SU-DHL-6 (cell line): ENCODE results near the gene CDCP2.

Source experiments
- EZH2phosphoT487 ChIP-seq: fragments of 200-600 bp; sonication (generic), shearing (Covaris generic); conservative IDR thresholded peaks from 2 replicates; pipeline ENCODE4 v1.6.1; 2018; ENCODE audit warnings: mild to moderate bottlenecking, antibody characterized with exemption, low read length, moderate library complexity, mixed read lengths
- TF ChIP-seq, protein P1 (sequence below): fragments of 200-600 bp; sonication (generic); IDR thresholded peaks from one replicate; pipeline ENCODE4 v1.5.1; 2017; ENCODE audit warnings: antibody characterized with exemption, mild to moderate bottlenecking, low read length, moderate library complexity; ENCODE audit not compliant: insufficient read depth, poor library complexity, severe bottlenecking

DNA sequence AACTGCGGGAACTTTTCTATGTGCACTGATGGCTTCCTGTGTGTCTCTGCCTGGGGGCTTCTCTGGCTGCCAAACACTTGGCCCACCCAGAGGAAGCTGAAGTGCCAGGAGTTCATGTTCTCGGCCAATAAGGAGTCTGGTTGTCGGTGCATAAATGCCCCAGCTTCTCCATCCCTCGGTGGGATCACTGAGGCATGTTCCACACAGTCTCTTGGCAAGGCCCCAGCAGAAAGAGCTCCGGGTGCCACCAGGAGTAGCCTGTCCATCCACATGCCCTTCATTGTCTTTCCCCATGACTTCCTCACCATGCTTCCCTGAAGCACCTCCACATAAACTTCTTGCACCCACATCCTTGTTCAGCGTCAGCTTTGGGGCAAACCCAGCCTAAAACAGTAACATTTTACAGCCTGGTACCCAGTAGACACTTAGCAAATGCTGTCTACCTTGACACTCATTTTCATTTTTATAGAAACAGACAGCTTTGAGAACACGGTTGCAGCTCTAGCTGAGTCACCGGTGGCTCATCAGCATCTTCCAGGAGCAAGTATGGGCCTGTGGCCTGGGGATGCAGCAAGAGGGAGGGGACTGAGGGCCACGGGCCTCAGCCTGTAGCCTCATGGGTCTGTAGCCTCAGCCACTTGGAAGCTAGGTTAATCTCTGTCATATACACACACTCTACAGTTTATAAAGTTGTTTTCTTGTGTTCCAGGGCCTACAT is 14.8 kb upstream of the CDCP2 start:
- TF ChIP-seq, protein P1, sequence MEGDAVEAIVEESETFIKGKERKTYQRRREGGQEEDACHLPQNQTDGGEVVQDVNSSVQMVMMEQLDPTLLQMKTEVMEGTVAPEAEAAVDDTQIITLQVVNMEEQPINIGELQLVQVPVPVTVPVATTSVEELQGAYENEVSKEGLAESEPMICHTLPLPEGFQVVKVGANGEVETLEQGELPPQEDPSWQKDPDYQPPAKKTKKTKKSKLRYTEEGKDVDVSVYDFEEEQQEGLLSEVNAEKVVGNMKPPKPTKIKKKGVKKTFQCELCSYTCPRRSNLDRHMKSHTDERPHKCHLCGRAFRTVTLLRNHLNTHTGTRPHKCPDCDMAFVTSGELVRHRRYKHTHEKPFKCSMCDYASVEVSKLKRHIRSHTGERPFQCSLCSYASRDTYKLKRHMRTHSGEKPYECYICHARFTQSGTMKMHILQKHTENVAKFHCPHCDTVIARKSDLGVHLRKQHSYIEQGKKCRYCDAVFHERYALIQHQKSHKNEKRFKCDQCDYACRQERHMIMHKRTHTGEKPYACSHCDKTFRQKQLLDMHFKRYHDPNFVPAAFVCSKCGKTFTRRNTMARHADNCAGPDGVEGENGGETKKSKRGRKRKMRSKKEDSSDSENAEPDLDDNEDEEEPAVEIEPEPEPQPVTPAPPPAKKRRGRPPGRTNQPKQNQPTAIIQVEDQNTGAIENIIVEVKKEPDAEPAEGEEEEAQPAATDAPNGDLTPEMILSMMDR, result no peak
- no peak for TF ChIP-seq EZH2phosphoT487
